GM18909 (cell line): ENCODE measurements around the gene NDUFB10.
"Not testable (repeated sequence)": the region's sequence is repeated elsewhere in the genome, so short reads cannot be mapped to it uniquely, and the experiment has no call there.

Source experiments
- ATAC-seq: cut with Tn5 transposase; IDR thresholded peaks from one replicate; pipeline ENCODE4 v1.9.1; 2021; ENCODE audit warnings: mild to moderate bottlenecking; ENCODE audit not compliant: unreplicated experiment, poor library complexity

The NDUFB10 gene

DNA sequence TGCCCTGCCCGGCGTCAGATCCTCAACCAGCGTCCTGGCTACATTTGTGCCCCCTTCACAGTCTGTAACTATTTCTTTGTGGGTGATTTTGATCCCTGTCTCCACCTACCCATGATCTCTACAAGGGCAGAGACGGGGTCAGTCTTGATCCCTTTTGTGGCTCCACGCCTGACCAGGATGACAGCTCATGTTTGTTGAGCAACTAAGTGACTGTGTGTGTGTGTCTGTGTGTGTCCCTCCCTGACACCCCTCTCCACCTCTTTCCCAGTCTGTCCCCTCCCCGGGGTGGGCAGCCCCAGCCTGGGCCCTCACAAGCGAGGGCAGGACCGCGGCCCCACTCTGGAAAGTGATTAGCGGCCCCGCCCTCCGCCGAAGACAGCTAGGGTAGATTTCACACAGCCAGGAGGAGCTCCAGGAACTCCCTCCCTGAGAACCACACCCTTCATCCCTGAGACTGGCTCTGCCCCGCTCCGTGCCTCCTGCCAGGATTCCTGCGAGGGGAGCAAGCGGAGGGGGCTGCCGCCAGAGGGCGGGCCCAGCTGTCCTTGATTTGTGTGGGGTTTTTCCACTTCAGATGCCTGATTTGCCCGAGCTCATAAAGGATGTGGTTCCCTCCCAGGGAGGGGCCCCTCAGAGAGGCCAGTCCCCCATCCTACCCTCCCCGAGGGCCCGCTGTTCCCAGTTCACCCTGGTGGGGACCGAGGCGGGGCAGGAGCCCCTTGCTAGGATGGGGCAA lies 35.9 kb upstream of the NDUFB10 start:
- ATAC-seq: no peak

DNA sequence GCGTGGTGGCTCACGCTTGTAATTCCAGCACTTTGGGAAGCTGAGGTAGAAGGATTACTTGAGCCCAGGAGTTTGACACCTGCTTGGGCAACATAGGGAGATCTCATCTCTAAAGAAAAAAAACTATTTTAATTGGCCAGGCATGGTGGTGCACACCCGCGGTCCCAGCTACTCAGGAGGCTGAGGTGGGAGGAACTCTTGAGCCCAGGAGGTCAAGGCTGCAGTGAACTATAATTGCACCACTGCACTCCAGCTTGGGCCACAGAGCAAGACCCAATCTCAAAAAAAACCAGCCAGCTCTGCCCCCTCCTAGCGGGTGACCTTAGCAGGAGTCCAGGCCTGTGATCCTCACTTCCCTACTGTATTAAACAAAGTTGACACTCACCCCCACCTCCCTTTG lies 35.2 kb upstream of the NDUFB10 start:
- ATAC-seq: no peak

DNA sequence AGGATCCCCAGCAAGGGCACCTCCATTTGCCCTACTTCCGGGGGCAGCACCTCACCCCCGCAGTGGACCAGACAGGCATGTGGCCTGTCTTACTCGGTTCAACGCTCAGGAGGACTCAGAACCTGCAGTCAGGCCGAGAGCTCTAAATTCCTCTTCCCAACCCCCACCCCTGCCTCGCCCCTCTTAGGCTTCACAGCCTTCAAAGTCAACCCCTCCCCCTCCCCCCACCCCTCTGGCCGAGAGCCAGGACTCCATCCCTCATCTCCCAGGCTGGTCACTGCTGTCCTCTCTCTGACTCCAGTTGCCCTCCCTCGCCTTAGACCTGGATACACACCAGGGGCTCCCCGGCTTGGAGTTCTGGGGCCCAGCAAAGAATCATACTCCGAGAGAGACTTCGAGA lies 33.1 kb upstream of the NDUFB10 start:
- ATAC-seq: no peak

DNA sequence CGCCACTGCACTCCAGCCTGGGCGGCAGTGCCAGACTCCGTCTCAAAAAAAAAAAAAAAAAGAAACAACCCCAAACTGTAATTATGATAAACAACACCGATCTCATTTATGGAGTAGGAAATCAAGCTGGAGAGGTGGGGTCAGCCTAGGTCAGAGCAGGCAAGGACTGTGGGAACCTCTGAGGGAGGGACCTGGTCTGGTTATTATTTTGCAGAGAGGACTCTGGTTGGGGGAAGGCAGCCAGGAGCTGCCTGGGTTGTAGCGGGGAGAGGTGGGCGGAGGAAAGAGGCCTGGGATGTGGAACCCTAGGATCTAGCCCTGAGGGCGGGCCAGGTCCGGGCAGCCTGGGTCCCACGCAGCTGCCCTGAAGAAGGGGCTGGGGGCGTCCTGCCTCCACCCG lies 30.2 kb upstream of the NDUFB10 start:
- no peak for ATAC-seq

DNA sequence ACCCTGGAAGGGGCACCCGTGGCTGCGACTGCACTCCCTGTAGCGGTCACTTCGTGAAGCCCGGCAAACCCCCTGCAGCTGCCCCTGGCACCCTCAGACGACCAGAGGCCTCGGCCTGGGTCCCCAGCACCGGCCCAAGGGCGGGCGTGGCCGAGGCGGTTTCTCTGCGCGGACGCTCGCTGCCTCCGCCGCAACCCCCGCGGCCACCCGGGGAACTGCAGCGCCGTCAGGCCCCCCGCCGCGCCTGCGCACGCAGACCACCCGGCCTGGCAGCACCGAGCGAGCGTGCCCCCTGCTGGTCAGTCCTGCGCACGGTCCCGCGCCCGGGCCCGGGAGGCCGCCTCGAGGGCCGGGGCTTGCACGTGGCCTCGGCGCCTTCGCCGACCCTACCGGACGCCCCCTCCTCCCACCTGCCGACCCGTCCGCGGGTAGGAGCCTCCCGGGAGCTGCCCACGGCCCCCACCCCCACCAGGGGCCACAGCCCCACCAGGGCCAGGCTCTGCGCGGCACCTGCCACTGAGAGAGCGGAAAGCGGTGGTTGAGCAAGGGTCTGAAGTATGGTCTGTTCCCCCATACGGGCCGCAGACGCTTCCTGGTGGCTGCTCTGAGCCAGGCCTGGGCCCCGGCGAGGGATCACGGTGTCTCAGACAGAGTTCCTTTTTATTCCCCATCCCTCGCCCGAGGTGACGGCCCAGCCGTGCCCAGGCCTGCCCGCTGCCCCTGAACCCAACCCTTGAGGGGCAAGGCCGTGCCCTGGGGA lies 29.6 kb upstream of the NDUFB10 start:
- ATAC-seq: peak; percentile 90

DNA sequence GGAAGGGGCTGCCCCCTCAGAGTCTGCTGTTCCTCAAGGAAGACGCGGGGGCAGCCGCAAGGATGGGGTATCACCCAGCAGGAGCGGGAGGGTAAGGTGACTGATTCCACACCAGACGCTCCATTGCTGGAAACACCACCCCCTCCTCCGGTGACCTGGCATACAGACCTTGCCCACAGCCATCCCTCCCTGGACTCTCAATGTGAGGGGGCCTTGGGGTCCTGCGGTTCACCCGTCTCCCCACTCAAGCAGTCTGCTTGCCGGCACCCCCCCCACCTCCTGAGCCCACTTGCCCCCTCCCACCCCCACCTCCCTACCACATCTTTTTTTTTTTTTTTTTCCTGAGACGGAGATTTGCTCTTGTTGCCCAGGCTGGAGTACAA lies 29.0 kb upstream of the NDUFB10 start:
- ATAC-seq: no peak

DNA sequence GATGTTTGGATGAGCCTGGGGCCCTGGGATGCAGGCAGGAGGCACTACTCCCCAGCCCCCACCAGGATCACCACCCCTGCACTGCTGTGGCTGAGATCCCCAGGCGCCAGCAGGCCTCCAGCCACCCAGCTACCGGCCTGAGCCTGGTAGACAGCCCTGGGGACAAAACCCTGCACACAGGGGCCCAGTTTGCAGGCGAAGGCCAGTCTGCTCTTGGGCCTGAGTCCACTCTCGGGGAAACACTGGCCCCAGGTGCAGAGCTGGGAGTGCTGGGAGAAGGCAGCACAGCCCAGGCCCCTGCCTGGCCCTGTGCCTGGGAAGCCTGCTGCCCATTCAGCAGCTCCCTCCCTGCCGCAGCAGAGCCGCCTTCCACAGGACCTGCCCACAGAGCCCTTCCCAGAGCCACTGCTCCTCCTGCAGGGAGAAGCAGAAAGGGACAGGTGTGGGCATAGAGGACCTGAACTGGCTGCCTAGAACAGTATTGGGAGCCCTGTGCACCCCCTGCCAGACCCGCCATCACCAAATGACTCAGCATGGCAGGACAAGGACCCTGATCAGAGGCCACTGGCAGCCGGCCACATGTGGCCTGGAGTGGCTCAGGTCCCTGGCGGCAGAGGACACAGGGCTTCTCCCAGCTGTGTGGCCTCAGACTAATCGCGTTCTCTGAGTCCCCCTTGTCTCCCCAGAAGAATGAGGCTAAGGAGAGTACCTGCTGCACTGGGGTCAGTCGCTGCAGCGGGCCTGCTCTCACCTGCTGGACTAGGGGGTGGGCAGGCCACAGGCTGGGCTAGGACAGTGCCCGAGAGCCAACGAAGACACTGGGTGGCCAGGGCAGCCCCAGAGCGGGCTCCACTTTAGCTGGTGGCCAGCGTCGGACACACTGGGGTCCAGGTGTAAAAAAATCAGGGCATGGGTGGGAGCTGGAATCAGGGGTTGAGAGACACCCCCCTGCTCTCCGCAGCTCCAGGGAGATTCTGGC lies 27.0 kb upstream of the NDUFB10 start:
- no peak for ATAC-seq

DNA sequence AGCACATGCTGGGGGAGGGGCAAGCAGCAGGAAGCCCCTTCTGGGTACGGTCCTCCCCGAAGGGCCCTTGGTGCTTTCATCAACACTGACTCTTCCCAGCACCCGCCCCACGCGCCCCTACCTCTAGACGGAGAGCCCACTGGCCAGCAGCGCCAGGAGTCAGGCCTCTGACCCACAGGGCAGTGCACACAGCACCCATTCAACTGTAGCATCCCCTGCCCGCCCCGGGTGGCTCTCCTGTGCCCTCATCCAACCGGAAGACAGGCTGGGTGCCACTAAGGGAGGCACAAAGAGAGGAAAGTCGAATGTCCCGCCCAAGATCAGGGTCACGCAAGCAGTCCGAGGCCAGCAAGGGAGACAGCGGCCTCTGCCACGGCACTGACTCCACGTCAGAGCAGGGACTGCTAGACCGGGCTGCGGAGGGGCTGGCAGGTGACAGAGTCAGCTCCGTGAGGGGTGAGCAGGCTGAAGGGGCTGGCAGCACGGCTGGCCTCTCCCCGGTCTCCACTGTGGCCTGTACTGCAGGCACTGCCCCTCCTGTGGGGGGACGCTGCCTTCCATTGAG lies 26.2 kb upstream of the NDUFB10 start:
- ATAC-seq: no peak

DNA sequence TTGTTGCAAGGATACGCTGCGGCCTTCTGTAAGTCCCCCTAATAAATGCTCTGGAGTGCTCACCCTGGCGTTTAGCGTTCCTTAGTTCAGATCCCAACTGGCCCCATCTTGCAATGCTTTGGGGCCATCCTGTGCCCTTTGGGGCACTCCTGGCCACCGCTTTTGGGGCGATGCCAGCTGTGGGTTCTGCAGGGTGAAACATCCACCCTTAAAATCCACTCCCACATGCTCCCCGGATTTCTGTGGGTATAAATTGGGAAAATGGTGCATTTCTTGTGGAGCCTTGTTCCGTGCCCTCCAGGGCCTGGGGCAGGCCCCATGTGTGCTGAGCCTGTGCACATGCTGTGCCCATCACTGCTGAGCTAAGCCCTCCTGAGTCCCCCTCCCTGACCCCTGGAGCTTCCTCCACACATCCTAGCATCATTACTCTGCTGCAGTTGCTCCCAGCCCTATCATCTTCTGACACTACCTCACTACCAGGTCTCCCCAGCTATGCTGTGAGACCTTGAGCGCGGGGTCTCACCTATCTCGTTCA lies 22.3 kb upstream of the NDUFB10 start:
- ATAC-seq: no peak

DNA sequence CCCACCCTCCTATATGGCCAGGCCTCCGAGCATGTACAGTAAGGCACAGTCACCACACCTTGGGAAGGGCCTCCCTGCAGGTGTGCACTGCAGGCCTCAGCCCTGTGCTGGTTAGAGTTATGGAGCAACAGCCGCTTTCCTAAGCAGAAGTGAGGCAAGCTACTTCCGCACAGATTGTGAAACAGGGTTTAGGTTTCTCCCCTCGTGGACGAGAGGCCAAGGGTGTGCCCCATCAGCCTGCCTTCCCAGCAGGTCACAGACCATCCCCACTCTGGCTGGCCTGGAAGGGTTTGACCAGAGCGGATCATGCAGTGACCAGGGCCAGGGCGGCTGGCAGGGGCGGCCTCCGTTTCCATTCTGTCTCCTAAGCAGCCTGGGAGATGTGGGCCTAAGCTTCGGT lies 21.0 kb upstream of the NDUFB10 start:
- ATAC-seq: no peak

DNA sequence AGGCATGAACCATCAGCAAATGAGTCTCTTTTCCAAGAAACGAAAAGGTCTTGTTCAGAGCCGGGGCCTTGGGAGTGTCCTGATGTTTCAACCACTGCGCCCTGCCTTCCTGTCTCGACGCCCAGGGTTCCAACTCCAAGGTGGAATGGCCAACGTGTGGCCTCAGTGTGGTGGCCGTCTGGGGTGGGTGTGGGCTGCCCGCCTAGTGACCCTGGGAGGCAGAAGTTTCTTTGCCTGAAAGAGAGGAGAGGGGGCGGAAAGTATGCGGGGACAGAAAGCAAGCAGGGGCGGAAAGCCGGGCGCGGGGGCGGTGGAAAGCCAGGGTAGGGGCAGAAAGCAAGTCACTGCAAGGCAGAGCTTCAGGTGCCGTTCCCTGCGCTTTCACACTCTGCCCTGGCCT lies 20.4 kb upstream of the NDUFB10 start:
- ATAC-seq: no peak

DNA sequence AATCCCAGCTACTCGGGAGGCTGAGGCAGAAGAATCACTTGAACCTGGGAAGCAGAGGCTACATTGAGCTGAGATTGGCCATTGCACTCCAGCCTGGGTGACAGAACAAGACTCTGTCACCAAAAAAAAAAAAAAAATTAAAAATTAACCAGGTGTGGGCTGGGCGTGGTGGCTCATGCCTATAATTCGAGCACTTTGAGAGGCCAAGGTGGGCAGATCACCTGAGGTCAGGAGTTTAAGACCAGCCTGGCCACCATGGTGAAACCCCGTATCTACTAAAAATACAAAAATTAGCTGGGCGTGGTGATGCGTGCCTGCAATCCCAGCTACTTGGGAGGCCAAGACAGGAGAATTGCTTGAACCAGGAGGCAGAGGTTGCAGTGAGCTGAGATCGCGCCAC lies 19.5 kb upstream of the NDUFB10 start:
- not testable (repeated sequence) for ATAC-seq

DNA sequence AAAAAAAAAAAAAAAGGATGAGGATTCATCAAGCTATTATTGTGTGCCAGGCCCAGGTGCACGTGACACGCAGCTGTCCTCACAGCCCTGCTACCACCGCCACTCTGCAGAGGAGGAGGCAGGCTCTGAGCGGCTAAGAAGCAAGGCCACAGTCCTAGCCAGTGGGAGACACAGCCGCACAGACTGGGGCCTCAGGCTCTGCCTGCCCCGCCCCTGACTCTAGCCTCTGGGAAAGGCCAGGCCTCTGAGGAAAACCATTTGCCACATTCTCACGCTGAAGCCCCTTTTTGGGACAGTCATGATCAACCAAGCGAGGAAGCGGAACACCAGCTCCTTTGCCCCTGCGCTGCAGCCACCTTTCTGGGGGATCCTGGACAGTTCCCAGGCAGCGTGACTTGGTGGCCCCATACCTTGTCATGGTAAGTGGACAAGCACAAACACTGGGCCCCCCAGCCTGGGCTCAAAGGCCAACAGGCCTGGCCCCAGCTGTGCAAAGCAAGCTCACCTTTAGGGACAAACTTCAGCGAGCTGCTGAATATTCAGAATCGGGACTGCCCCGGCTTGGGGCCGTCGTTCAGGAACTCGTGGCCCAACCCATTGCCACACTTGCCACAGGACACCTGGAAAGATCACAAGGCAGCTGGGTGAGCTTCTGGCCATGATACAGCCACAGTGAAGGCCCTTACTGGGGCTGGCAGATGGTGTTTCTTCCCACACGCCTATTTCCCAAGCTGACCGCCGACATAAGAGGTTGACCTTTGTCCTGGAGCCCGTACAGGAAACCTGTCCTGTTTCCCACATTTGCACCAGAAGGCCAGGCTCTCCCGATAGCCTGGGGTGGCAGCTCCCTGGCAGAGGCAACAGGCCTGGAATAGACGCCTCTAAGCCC lies 18.8 kb upstream of the NDUFB10 start:
- no peak for ATAC-seq

DNA sequence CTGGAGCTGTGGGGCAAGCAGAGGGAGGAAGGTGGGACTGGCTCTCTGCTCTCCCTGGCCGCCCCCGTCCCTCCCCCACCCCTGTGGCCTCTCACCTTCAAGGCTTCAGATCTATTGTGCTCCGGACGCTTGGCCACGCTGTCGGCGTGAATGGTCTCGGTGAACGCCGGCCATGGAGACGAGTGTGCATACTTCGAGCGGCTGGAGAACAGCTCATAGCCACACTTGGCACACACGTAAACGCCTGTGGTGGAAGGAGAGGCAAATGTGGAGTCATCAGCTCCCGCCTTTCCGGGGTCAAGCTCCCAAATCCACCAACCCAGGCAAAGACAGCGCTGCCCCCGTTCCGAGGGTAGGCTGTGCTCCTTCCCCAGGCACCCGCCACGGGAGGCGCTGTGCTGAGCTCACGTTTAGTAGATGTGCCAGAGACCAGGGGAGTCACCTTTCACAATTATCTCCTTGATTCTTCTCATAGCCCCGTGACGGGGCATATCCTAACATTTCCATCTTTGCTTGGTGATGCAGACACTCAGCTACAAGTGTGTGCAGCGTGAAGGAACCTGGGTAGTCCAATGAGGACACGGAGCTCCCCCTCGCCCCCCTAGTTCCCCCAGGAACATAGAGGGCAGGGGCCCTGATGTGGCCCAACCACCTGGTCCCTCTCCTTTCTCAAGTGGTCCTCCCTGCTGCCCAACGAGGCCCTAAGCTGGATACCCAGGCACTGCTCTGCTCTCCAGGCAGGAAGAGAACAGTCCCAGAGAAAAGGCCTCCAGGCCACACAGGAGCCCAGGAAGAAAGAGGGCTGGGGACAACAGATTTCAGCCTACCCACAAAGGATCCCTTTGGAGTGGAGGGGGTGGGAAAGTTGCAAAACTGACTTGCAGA lies 17.9 kb upstream of the NDUFB10 start:
- no peak for ATAC-seq

DNA sequence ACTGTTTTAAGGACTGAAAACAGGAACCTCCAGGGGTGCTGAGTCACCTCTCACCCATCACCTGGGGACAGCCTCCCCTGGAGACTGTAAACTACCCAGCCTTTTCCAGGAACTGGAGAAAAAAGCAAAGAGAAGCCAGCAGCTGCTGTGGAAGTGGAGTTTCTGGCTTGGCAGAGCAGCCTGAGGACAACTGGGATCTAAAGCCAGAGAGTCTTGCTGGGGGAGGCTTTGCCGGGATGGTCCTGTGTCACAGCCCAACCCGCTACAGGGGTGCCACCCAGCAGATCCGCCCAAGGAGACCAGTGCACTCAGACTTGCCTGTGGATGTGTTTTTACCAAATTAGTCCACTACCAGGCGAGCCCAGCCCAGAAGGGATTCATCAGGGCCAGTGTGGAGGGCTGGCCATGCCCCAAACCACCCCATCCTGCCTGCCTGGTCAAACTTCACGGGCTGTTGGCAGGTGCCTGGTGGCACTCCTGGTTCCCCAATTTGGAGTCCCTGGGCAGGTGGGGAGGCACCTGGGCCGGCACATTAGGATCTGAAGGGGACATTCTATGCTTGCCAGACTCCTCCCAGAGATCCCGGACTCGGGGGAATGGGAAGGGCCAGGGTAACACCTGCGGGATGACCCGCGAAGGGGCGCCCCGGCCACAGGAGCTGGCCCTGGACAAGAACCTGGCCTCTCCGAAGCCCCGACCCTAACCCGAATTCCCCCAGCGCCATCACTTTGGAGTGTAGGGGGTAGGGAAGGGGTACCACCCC lies 17.1 kb upstream of the NDUFB10 start:
- ATAC-seq: no peak

DNA sequence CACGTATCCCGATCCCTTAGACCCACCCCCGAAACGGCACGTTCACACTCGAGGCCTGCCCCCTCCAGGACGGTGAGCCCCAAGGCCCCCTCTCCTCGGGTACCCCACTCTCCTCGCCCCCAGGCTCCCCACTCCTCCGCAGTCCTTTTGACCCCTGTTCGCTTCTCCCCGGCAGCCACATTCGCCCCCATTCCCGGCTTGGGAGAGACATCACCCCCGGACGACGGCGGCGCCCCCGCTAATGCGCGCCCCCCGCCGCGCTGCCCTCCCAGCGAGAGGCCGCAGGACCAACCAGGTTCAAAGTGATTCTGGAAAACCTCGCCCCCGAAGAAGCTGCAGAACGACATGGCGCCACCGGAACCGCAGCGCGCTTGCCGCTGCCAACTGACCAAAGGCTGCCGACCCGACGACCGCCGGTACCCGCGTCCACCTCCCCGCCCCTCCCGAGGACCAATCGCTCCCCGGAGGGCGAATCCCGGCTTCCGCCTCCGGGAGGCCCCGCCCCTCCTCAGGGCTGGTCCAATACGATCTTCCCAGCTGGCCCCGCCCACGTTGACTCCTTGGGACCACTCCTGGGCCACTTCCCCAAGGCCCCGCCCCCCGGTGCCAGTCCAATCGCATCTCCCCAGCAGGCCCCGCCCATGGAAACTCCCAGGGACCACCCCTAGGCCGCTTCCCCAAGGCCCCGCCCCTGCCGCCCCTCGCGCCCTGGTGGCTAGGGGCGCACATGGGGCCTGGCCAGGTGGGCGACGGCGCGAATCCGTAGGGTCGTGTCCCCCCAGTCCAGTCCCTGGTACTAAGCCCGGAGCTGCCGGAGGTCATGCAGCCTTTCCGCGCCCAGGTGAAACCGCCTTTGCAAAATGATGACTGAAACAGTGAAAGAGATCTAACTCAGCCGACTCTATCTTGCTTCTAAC lies 16.3 kb upstream of the NDUFB10 start, which contains the start of gene MSRB1:
TSS of gene MSRB1 (minus strand) at position 390 of the 917 bp plus-strand sequence. CDS start at position 347, 43 bp downstream.
- ATAC-seq: peak; percentile 91
